IMR-90 (cell line): ENCODE results near the gene MRTFB.

Experiments used
- CEBPB ChIP-seq: IDR thresholded peaks from 2 replicates; pipeline ENCODE4 v1.6.1; 2012; ENCODE audit warnings: low read depth, low read length, improper control_type of control experiment
- CTCF ChIP-seq: conservative IDR thresholded peaks from 2 replicates; pipeline ENCODE4 v1.5.1; 2012; ENCODE audit warnings: mild to moderate bottlenecking, low read depth, low read length, improper control_type of control experiment
- ELK1 ChIP-seq: fragments of 150-350 bp; IDR thresholded peaks from 2 replicates; pipeline ENCODE4 v1.6.1; 2016; ENCODE audit warnings: low read depth, mild to moderate bottlenecking, low read length, moderate library complexity, borderline replicate concordance
- MAFK ChIP-seq: IDR thresholded peaks from 2 replicates; pipeline ENCODE4 v1.6.1; 2012; ENCODE audit warnings: low read depth, low read length, improper control_type of control experiment
- MAZ ChIP-seq: IDR thresholded peaks from 2 replicates; pipeline ENCODE4 v1.6.1; 2012; ENCODE audit warnings: low read depth, mild to moderate bottlenecking, low read length, improper control_type of control experiment, moderate library complexity, borderline replicate concordance
- POLR2A ChIP-seq: IDR thresholded peaks from 2 replicates; pipeline ENCODE4 v1.6.1; 2012; ENCODE audit warnings: mild to moderate bottlenecking, low read depth, low read length
- RFX5 ChIP-seq: IDR thresholded peaks from 2 replicates; pipeline ENCODE4 v1.8.0; 2012; ENCODE audit warnings: low read depth, mild to moderate bottlenecking, low read length, moderate library complexity

GRCh38 chr16:14283786-14284185, 212.7 kb downstream of the MRTFB start:
- TF ChIP-seq CTCF = no peak
- TF ChIP-seq MAFK = no peak
- no peak for TF ChIP-seq RFX5
- TF ChIP-seq CEBPB = no peak
- TF ChIP-seq MAZ = no peak
- TF ChIP-seq ELK1 = no peak
- no peak for TF ChIP-seq POLR2A
